Colonic mucosa (tissue), 4 donors: ENCODE measurements around the gene BOD1. TPM values are rescaled to one million over a fixed set of nuclear protein-coding genes. Genes with fewer than 3 reads are reported as not detected.

Source experiments
- DNase-seq: peaks from one replicate; pipeline ENCODE4 v3.0.0-alpha.2; 2020
- H3K27ac ChIP-seq: fragments of 200-600 bp; one replicate; pipeline ENCODE4 v1.8.0; 2021
- H3K27me3 ChIP-seq: fragments of 200-600 bp; one replicate; pipeline ENCODE4 v1.8.0; 2021
- H3K36me3 ChIP-seq: fragments of 200-600 bp; one replicate; pipeline ENCODE4 v1.8.0; 2021
- H3K4me1 ChIP-seq: fragments of 200-600 bp; one replicate; pipeline ENCODE4 v1.8.0; 2021; ENCODE audit warnings: mild to moderate bottlenecking
- H3K4me3 ChIP-seq: fragments of 200-600 bp; one replicate; pipeline ENCODE4 v1.8.0; 2021
- H3K9ac ChIP-seq, 2 donors: one replicate each; pipeline ENCODE4 v1.7.0; 2013; ENCODE audit warnings: control low read depth in 2 of 2, low read depth in 2 of 2, low read length in 2 of 2
- H3K9me3 ChIP-seq: fragments of 200-600 bp; one replicate; pipeline ENCODE4 v1.8.0; 2021
- CTCF ChIP-seq: fragments of 200-600 bp; IDR thresholded peaks from one replicate; pipeline ENCODE4 v1.8.0; 2022; ENCODE audit warnings: antibody characterized with exemption, mild to moderate bottlenecking
- intact Hi-C: fragments of 100-400 bp; cut with DNase I; formaldehyde crosslinking; loops from one replicate; pipeline ENCODE4 v1.14.1; 2022
- total RNA-seq, 2 donors: library from RNA; stranded (reverse); fragmentation: NEBNext Ultra II Directional in 1 of 2; extraction: Animal tissue kit (Norgen Biotek cat#: 25700) in 1 of 2; gene quantifications; one replicate each; pipeline ENCODE4 v1.2.1, GENCODE V29; 2021
- donor health status: healthy.
- donor health status: DM: no; HTN: no; CAD: no.
- donor health status: DM: no; HTN: no; CAD: no.

Gene BOD1
- total RNA-seq, 2 donors from 2014 or later = 24.4 to 31.1 TPM

DNA sequence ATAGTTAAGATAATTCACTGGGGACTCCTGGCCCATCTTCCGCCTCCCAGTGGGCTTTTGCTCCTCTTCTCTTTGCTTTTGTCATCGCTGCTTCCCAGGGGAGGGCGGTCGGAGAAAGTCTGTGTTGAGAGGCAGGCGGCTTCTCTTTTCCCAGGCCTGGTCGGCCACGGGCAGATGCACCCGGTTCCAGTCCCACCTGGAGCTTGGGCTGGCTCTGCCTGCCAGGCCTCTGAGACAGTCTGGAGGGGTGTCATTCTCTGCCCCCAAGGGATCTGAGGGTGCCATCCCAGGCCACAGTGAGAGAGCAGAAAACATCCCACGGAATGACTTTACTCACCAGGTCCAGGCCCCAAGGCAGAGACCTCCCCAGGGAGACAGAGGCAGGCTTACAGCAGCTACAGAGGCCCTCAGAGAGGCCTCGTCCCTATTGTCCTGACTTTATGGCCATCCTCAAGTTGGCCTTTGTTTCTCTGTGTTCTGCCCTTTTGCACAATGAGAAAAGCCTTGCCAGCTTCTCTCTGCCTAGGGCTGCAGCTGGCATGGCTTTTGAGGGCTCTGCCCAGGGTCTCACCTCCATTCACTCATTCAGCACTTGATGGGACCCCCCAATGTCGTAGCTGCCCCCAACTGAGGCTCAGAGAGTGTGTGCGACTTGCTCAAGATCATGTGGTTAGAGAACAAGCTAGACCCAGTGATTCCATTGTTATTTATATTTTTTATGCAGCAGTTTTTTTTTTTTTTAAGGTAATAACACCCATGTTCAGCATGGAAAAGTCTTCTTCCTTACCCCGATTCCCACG lies 44.2 kb upstream of the BOD1 start:
- Histone ChIP-seq H3K36me3 (no peaks in the 10 kb centered on the region), H3K27ac (no peak overlapping the region), H3K4me3 (no peak overlapping the region), H3K9ac (no peak overlapping the region), H3K27me3 (no peaks in the 10 kb centered on the region), H3K9me3 (no peaks in the 10 kb centered on the region), H3K4me1 (no peaks in the 10 kb centered on the region)
- intact Hi-C loops = no loop called here
- no peak for DNase-seq
- TF ChIP-seq CTCF = no peak

GRCh38 chr5:173659423-173659822 lies 43.0 kb upstream of the BOD1 start:
- H3K27ac ChIP-seq = no peak overlapping the region
- DNase-seq = no peak
- H3K27me3 ChIP-seq = no peaks in the 10 kb centered on the region
- intact Hi-C loops = no loop called here
- H3K36me3 ChIP-seq = no peaks in the 10 kb centered on the region
- H3K9me3 ChIP-seq = no peaks in the 10 kb centered on the region
- H3K9ac ChIP-seq = no peak overlapping the region
- no peaks in the 10 kb centered on the region for H3K4me1 ChIP-seq
- H3K4me3 ChIP-seq = no peak overlapping the region
- no peak for TF ChIP-seq CTCF

- Histone ChIP-seq H3K9ac (no peak overlapping the region), H3K4me1 (no peaks in the 10 kb centered on the region), H3K36me3 (no peaks in the 10 kb centered on the region), H3K9me3 (no peaks in the 10 kb centered on the region), H3K4me3 (no peak overlapping the region), H3K27ac (no peak overlapping the region), H3K27me3 (no peaks in the 10 kb centered on the region)
- no peak for TF ChIP-seq CTCF
- intact Hi-C loops = no loop called here
- no peak for DNase-seq
Measured at GRCh38 chr5:173657741-173658356, 41.4 kb upstream of the BOD1 start.

- no peak for DNase-seq
- no peak overlapping the region for H3K4me3 ChIP-seq
- H3K27me3 ChIP-seq = no peaks in the 10 kb centered on the region
- no peaks in the 10 kb centered on the region for H3K4me1 ChIP-seq
- H3K9ac ChIP-seq = no peak overlapping the region
- no peaks in the 10 kb centered on the region for H3K36me3 ChIP-seq
- intact Hi-C loops = no loop called here
- H3K9me3 ChIP-seq = no peaks in the 10 kb centered on the region
- TF ChIP-seq CTCF = no peak
- no peak overlapping the region for H3K27ac ChIP-seq
Measured at GRCh38 chr5:173655196-173655797, 38.8 kb upstream of the BOD1 start.

GRCh38 chr5:173653822-173654523 lies 37.5 kb upstream of the BOD1 start:
- Histone ChIP-seq H3K9me3 (no peaks in the 10 kb centered on the region), H3K4me1 (no peaks in the 10 kb centered on the region), H3K27ac (no peak overlapping the region), H3K27me3 (no peaks in the 10 kb centered on the region), H3K9ac (no peak overlapping the region), H3K4me3 (no peak overlapping the region), H3K36me3 (no peaks in the 10 kb centered on the region)
- intact Hi-C loops = no loop called here
- TF ChIP-seq CTCF = no peak
- no peak for DNase-seq
